ENCODE data around the gene SH2D3A. TPM values are rescaled to one million over a fixed set of nuclear protein-coding genes. Genes with fewer than 3 reads are reported as not detected.
"Not testable (repeated sequence)": the region's sequence is repeated elsewhere in the genome, so short reads cannot be mapped to it uniquely, and the experiment has no call there.

The SH2D3A gene
- total RNA-seq, 1 donor from 2014 or later: 6.3 TPM

DNA sequence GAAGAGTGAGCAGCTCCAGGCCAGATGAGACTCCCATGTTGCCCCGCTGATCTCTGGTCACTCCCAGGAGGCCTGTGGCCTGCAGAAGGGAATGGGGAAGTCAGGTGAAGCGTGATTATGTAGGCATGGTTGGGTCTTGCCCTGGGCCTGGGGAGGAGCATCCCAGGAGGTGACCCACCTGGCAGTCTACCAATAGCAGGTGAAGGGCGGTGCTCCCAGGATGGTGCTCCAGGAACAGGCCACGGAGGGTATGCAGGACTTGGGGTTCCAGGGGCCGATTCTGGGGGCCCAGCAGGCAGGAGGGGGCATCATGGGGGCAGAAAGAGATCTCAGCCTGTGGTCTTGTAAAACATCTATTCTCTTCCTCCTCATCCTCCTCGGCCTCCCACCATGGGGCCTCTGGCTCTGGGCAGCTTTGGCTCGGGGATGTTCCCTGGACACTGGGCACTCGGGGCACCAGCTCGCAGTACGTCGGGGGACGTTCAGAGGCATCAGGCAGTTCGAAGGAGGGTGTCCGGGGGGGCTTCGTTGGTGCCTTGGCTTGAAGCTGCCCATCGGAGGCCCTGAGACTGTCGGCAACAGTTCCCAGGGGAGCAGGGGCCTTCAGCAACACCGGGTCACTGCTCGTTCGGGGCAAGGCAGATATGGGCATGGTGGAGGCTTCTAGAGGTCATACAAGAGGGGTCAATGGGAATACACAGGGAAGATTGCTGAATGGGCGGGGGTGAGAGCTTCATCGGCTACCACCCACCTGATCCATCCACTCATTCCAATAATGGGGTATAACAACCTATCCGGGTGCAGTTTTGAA lies 12.4 kb downstream of the SH2D3A start:
- DNase-seq: no peak

DNA sequence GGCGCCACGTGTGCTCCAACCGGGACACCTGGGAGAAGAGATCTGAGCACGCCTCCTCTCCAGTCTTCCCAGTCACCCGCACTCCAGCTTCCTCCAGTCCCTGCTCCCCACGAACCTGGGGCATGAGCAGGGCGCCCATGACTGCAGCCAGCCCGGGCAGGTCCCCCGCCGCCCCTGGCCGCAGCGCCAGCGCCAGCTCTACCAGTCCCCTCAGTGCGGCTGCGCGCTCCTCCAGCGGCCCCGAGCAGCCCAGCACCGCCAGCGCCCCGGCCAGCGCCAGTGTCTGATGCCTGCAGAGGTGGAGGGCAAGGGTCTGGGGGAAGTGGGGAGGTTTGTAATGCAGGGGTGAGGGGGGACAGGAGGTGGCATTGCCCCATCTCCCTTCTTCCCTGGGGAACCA lies 13.1 kb downstream of the SH2D3A start:
- DNase-seq: no peak

DNA sequence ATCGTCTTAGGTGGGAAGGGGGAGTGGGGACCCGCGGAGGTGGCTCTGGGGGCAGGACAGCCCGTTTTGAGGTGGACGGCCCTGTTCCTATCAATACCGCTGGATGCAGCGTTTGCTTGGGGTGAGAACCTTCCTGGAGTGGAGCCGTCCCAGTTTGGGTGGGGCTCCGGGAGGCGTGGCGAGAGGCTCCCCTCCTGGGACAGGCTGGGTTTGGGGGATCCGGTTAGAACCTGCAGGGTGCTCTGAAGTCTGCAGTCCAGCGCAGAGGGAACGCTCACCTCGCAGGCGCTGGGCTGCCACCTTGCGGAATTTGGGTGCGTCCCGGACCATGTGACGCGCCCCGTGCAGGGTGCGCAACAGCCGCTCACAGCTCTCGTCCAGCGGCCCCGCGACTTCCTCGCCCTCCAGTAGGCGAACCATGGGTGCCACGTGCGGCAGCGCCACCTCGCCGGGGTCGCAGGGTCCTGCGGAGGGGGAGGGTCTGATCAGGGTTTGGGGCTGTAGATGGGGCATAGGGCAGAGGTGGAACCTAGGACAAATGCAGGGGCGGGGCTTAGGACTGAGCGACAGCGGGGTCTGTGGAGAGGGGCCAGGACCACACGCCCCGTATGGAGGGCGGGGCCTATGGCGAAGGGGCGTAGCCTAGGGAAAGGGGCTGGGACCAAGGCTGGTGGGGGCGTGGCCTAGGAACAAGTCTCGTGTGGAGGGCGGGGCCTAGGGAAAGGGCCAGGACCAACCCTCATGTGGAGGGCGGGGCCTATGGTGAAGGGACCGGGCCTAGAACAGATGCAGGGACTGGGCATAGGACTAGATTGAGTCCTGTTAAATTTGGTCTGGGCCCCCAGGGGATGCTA lies 13.8 kb downstream of the SH2D3A start:
- peak; percentile 74 for DNase-seq

DNA sequence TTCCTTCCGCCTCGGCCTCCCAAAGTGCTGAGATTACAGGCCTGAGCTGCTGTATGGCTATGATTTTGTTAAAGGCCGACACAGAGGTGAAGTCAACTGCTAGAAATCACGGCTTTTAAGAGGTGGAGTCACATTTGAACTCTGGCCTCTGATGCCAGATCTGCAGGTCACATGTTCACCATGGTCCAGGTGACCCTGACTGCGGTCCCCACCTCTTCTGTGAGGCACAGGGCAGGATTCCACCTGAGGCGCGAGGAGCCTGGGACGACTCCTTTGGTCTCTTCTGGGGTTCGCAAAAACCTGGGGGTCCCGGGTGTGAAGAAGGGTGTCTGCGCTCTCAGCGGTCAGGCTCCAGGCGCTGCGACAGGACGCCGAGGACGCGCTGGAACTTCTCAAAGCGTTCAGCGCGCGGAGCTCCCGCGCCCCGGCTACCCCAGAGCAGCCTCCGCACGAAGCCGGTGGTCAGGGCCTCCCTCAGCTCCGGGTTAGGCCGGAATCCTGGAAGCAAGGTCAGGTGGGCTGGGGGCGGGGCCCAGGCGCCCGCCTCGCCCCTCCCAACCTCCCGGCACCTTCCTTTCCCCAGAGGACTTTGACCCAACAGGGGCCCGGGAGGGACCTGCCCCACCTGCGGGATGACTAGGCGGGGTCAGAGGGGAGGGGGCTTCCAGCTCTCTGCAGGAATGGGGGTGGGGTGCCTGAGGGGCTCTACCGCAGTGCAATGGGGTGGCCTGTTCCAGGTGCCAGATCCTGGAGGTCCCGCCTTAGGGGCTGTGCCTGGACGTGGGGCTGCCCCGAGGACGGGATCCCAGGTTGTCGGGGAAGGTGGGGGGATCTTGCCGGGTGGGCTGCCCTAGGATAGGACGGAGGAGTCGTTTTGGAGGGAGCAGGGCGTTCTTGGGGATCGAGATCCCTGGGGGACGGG lies 14.7 kb downstream of the SH2D3A start:
- DNase-seq: no peak

DNA sequence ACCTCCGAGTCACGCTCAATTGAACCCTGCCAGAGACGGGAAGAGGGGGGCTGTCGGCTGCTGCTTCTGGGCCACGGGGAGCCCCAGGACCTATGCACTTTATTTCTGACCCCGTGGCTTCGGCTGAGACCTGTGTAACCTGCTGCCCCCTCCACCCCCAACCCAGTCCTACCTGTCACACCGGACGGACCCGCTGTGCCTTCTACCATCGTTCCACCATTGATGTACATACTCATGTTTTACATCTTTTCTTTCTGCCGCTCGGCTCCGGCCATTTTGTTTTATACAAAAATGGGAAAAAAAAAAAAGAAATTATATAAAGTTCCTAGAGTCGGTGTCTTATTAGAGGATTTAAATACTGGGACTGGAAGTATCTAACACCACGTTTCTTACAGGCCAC lies 16.0 kb downstream of the SH2D3A start:
- DNase-seq: no peak

DNA sequence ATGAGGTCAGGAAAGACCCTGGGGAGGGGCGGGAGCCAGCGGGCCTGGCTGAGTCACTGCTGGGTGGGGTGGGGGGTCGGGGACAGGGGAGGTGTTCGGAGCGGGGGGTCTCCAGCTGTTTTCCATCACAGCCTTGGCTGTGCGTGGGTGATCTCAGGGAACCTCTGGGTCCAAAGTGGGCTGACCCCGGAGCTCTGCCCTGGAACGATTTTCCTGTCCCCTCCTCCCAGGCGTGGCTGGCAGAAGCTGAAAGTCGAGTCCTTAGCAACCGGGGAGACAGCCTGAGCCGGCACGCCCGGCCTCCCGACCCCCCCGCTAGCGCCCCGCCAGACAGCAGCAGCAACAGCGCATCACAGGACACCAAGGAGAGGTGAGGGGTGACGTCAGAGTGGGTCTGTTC lies 17.2 kb downstream of the SH2D3A start:
- no peak for DNase-seq

DNA sequence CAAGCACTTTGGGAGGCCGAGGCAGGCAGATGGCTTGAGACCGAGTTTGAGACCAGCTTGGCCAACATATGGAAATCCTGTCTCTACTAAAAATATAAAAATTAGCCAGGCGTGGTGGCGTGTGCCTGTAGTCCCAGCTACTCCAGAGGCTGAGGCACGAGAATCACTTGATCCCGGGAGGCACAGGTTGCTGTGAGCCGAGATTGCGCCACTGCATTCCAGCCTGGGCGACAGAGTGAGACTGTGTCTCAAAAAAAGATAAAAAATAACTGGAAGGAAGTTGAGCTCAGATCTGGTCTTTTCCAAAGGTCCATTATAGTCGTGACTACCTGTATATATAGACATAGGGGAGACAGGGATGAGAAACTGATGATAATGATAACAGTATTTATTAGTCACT lies 18.7 kb downstream of the SH2D3A start:
- DNase-seq: not testable (repeated sequence)

DNA sequence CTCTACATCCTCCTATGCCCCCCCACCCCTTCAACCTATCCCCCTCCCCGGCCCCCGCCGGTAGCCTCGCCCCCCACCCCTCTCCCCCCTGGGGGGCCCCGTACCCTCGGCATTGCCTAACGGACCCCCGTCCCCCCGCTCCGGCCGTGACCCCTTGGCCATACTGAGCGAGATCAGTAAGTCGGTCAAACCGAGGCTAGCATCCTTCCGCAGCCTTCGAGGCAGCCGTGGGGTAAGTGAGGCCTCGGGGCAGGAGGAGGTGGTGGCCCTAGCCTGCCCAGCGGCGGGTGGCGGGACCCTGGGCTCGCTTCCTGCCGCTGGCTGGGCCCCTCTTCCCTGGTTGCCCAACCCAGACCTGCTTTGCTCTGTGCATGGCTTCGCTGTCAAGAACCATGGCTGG lies 21.3 kb downstream of the SH2D3A start:
- no peak for DNase-seq

DNA sequence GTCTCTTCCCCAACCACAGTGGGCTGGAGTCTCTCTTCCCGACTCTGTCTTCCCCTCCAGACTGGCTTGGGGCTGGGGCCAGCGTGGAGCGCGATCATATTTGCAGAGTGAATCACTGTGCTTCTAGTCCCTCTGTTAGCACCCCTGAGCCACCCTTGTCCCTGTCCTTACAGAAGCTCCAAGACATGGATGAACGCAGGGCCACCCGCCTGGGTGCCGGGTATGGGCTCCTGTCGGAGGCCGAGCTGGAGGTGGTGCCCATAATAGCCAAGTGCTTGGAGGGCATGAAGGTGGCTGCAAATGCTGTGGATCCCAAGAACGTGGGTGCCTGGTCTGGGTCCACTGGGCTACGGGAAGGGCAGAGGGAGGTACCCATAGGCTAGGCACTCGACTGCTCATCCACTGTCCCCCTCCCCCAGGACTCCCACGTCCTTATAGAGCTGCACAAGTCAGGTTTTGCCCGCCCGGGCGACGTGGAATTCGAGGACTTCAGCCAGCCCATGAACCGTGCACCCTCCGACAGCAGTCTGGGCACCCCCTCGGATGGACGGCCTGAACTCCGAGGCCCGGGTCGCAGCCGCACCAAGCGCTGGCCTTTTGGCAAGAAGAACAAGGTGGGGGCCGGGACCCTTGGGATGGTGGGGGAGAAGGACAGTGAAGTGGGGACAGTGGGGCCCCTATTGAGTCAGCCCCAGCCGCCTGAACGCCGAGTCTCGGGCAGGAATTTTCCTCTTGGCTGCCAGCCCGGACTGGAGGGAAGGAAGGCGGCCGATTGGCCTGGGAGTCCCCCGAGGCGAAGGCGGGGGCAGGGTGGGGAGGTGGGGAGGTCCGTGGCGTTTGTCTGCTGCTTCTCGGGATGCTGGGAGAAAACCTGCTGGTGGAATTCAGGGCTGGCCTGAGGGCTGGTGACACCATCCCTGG lies 22.6 kb downstream of the SH2D3A start:
- peak; percentile 78 for DNase-seq

DNA sequence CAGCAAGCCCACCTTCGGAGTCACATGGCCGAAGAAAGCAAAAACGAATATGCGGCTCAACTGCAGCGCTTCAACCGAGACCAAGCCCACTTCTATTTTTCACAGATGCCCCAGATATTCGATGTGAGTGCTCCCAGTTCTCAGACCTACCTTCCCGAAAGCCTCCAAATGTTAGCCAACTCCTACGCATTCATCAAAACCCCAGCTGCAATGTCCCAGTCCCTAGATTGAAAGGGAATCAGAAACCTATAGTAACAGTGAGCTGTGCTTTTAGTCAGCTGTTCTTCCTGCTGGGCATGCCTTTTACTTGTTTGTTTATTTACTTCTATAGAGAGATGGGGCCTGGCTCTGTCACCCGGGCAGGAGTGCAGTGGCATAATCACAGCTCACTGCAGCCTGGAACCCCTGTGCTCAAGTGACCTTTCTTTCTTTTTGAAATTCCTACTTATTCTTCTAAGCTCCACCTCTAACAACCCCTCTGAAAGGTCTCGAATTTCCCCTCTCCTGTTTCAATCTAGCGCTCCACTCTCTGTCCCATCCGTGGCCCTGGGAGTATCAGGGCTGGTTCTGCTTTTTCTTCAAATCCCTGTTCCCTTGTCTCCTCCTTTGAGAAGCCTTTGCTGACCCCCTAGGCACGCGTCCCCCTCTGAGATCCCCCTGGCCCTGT lies 23.4 kb downstream of the SH2D3A start:
- DNase-seq: no peak

DNA sequence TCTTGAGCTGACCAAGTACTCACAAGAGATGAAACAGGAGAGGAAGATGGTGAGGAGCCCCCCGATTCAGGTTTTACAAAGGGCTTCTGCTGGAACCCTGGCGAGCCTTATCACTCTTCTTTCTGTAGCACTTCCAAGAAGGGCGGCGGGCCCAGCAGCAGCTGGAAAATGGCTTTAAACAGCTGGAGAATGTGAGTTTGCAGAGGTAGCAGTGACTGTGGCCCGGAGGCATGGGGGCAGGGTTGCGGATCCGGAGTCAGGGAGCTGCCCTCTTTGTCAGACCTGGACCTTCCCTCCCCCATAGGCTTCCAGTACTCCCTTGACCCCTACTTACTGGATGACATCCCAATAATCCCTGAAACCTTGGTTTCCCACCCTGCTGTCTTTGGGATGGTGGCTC lies 24.2 kb downstream of the SH2D3A start:
- no peak for DNase-seq

DNA sequence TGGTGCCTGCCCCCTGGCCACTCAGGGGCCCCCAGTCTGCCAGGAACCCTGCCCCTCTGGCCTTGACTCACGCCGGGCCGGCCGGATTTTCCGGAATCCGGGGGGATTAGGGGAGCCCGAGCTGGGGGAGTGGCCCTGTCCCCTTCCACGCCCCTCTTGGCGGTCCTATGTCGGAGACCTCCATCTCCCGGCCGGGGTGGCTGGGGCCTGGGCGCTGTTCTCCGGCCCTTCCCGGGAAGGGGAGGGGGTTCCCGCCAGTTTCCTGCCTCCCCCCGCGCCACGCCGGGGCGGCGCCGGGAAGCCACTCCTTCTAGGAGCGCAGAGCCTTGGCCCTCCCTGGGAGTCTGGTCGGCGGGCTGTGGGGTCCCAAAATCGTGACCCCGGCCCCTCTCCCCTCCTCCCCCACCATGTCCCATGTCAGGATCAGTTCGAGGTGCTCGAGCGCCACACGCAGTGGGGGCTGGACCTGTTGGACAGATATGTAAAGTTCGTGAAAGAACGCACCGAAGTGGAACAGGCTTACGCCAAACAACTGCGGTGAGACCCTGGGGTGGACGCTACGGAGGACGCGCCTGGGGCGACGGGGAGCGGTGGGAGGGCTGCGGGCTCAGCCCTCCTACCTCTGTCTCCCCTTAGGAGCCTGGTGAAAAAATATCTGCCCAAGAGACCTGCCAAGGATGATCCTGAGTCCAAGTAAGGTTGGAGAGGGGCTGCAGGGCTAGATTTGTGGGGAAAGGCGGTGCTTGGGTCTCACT lies 26.5 kb downstream of the SH2D3A start:
- peak; percentile 49 for DNase-seq

DNA sequence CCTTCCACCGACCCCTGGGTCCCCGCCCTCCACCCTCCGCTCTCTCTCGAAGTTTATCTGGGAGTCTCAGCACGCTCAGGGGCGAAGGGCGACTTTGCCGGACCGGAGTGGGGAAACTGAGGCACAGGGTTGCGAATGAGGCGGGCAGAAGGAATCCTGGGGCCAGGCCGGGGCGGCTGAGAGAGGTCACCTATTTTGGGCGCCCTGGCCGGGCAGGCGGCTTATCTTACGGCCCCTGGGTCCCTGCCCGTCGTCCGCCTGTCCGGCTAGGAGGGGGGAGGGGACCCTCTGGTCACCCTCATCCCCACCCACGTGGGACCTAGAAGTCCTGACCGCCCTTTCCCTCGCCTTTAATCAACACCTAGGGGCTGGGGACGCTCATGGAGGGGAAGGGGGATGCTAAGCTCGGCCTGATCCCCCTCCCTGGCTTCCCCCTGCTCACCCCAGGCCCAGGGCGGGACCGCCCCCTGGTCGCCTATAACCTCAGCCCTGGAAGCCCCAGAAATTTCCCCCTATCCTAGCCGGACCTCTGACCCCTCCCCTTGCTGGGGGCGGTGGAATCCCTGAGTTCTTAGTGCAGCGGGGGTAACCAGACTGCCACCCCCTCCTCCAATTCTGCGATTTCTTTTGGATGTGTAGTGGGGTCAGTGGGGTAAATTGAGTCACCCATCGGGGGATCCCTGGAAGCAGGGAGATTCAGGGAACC lies 27.2 kb downstream of the SH2D3A start:
- DNase-seq: peak; percentile 40

DNA sequence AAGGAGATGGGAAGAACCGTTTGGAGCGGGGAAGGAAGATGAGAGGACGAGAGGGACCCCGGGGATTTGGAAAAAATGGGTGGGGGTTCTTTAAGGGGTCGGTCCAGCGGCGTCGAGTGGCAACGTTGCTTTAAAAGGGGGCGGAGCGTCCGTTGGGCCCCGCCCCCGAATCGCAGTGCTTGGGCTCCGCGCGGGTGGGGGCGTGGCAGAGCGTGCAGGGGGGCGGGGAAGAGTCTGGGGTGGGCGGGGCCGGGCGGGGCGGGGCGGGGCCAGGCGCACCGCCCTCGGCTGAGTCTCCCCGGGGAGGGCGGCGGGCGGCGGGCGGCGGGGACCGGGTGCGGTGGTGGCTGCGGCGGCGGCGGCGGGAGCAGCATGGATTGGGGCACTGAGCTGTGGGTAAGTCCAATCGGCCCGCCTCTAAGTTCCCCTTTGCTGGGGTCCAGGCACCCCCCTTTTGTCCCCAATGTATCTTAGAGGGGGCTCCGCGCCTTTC lies 27.8 kb downstream of the SH2D3A start, which contains the start of gene TRIP10:
TRIP10 (plus strand) TSS at position 291 of the 493 bp plus-strand sequence; CDS start at position 373, 82 bp downstream.
- DNase-seq: peak; percentile 87

DNA sequence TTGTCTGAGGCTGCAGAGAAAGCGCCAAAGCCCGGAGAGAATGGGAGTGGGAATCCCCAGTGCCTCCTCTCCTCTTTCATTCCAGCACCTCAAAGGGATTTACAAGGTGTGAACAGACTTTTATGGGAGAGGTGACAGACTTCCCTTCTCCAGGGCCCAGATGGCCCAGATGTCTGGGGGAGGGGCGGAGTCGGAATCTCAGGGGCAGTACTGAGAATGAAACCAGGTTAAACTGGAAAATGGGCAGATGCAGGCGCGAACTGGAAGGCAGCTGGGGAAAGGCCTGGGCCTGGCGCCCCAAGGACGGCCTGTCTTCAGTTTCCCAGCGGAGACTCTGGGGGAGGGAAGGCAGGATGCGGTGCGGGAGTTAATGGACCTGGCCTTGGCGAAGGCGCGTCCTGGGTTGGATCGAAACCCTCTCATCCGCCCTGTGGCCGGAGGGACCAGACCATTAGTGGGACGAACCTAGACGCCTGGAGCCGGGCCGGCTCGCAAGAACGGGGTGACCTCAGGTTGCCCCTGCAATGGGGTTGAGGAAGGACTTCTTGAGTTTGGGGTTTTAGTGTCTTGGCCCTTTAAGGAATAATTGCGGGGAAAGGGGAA lies 28.3 kb downstream of the SH2D3A start:
- DNase-seq: peak; percentile 44

DNA sequence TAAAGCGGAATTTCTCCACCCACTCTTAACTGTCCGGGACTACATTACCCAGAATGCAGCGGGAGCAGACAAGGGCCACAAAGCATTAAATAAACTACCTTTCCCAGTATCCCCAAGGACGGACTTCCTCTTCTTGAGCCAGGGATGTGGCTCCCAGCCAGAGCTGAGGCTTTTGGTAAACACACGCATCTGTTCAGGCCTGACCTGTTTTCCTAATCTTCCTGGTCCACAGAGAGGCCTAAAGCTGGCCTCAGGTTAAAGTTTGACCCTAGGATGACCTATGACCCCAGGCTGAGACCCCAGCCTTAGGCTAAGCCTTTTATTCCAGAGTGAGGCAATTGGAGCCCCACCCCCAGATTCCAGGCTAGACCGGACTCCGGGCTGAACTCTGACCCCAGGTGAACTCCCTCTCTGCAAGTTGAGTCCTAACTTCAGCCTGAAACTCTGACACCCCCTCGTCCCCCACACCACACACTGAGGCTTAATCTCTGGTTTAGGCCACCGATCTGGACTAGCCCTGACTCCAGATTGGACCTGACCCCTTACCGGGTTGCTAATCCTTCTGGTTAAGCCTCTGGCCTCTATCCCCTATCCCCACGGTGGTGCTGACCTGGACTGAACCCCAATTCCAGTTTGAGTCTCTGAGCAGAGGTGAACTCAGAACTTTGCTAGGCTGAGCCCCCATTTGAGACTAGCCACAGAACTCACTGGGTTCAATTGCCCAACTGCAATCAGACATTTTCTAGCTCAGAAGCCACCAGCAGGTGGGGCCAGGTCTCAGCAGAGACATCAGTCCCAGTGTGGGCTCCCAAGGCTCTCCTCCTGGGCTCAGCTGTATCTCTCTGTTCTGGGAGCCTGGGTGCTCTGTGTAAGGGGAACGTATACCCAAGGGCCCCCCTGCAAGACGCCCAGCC lies 29.1 kb downstream of the SH2D3A start:
- DNase-seq: peak; percentile 87

DNA sequence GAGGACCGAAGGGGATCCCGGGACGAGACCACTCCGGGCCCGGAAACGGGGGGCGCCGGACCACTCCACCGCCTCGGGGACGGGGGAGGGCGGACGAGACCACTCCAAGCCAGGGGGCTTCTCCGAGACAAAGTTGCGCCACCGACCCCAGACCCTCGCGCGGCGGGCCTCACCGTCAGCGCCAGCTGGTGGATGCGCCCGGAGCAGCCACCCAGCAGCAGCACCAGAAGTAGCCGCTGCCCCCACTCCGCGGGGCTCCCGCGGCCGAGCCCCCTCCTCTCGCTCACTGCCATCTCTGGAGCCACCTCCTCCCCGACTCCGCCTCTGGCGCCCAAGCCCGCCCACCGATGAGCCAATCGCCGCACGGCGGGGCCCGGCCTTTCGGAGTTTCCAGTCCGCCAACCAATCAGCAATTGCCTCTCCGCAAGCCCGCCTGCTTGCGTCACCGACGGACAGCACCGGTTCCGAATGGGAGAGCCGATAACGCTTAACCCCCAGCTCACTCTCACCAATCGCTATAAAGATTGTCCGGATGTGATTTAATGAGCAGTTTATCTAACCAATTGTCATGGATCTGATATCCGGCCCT lies 29.9 kb downstream of the SH2D3A start, which contains the start of gene GPR108:
GPR108 (minus strand) TSS at position 297 of the 589 bp plus-strand sequence; CDS start at position 293, 4 bp downstream.
- DNase-seq: peak; percentile 100
